ENCODE data around the gene ANKRD9.

Gene ANKRD9

DNA sequence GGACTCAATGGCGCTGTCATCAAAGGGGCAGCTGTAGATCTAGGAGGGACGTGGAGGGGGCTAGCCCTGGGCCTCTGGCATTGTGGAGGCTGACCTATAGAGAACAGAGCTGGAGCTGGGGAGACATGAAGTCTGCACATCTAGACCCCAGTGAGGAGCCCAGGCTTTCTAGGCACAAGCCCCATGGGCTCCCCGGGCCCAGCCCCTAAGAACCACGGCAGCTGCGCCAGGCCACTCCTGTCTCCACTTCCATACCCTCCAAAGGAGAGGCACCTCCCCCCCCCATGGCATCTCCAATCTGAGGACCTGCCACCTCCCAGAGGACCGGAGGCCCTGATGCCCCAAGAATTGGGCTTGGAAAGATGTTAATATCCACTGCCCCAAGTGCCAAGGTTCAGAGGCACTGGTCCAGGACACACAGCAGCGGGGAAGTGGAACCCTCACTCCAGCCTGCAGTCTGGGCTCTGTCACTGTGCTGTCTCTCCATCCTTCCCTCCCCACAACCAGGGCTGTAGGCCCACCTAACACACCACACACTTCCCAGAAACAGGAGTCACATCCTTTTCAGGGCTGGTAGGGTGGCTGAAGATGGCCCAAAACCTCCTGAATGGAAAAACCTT is 4.5 kb downstream of the ANKRD9 start:
- no peak overlapping the region for H3K4me3 ChIP-seq (ENCODE audit: low read depth, low read length)
- TF ChIP-seq, protein P1, sequence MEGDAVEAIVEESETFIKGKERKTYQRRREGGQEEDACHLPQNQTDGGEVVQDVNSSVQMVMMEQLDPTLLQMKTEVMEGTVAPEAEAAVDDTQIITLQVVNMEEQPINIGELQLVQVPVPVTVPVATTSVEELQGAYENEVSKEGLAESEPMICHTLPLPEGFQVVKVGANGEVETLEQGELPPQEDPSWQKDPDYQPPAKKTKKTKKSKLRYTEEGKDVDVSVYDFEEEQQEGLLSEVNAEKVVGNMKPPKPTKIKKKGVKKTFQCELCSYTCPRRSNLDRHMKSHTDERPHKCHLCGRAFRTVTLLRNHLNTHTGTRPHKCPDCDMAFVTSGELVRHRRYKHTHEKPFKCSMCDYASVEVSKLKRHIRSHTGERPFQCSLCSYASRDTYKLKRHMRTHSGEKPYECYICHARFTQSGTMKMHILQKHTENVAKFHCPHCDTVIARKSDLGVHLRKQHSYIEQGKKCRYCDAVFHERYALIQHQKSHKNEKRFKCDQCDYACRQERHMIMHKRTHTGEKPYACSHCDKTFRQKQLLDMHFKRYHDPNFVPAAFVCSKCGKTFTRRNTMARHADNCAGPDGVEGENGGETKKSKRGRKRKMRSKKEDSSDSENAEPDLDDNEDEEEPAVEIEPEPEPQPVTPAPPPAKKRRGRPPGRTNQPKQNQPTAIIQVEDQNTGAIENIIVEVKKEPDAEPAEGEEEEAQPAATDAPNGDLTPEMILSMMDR (IDR thresholded peaks at IDR 0.05; ENCODE audit: control insufficient read depth, extremely low read depth, insufficient read depth): no peak
- no peak for DNase-seq (ENCODE audit: low read depth)

DNA sequence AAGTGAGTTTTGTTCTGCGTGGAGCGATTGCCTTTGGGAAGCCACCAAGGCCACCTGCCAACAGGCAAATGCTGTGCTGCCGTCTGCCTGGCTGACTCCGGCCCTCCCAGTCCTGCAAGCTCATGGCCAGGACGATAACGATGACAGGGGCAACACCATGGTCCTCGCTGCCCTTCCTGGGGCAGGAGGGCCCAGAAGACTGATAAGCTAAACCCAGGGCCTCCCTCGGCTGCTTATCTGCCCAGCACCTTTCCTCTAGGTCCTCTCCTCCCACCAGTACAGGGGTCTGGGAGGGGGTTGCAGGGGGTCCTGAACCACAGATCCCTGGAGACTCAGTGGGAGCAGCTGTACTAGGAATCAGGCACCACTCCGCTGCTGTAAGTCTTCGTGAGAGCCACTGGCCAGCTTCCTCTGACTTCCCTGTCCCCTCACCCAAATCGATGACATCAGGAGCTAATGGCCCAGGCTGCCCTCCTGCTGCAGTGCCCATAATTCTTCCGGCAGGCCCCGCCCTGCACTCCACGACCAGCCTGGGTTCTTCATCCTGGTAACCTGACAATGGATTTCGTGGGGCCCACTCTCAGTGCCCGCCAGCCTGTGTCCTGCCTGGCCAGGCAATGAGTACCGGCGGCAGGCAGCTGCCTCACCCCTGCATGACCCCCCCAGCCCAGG is 5.1 kb downstream of the ANKRD9 start:
- H3K4me3 ChIP-seq (ENCODE audit: low read depth, low read length): no peak overlapping the region
- TF ChIP-seq, protein P1 (IDR thresholded peaks at IDR 0.05; ENCODE audit: control insufficient read depth, extremely low read depth, insufficient read depth): no peak
- no peak for DNase-seq (ENCODE audit: low read depth)

DNA sequence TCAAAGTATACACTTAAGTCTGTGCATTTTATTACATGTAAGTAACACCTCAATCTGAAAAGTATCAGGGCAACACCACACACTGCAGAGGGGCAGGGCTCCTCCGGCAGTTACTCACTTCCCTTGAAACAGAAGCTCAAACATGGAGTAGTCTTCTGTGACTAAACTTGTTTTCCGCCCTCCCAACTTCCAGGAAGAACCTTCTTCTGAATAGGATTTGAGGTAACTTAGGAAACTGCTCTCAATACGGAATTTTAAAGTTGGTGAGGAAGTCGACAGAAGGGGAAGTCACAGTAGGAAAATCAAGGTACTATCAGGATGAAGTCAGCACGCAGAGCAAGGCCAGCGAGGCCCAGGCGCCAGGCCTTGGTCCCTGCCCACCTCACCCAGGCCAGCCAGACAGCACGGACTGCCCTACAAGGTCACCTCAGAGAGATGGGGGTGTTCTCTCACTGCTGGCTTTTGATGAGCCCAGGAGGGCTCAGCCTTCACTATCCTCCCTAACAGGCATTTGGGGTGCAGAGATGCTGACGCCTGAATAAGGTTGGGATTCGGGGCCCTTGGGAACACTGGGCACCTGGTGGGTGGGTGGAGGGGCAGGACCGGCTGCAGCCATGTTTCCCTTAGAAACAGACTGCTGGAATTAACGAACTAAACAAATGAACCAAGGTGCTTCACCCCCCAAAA is 5.8 kb downstream of the ANKRD9 start:
- TF ChIP-seq, protein P1 (IDR thresholded peaks at IDR 0.05; ENCODE audit: control insufficient read depth, extremely low read depth, insufficient read depth): no peak
- H3K4me3 ChIP-seq (ENCODE audit: low read depth, low read length): no peak overlapping the region
- DNase-seq (ENCODE audit: low read depth): no peak

DNA sequence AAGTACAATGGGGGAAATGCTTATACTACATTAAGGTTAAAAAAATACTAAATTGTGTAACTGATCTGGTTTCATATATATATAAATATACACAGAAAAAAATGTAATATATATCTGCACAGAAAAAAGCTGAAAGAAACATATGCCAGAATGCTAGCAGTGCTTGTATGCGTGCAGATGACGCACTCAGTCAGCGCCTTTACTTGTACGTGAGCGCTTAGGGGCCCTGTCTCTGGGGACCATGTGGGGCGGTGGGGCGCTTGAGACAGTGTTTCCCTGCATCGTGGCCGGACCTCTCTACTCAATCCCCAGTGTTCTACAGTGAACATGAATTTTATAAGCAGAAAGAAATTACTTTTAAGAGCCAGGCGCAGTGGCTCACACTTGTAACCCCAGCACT is 7.0 kb downstream of the ANKRD9 start:
- TF ChIP-seq, protein P1 (IDR thresholded peaks at IDR 0.05; ENCODE audit: control insufficient read depth, extremely low read depth, insufficient read depth): no peak
- DNase-seq (ENCODE audit: low read depth): no peak
- H3K4me3 ChIP-seq (ENCODE audit: low read depth, low read length): no peak overlapping the region

DNA sequence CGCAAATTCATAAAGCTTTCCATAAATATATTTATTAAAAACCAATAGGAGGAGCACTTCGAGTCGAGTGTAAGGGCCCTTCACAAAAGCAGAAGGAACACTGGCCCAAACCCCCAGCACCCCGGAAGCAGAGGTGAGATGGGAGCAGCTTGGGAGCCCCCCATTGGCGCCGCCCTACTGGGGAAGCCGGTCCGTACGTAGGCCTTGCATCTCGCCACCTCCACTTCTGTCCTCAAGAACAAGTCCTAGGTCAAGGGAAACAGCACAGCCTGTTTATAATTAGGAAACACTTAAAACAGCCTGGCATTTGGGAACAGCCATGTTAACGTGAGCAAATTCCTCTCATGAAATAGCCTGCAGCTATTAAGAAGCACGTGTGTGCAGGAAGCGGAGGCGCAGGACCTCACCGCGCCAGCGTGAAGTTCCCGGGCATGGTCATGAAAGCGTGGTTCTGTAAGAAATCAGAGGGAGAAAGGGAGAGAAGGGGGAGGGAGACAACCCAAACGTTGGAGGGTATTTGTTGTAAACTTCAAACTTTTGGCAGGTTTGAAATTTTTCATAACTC is 7.7 kb downstream of the ANKRD9 start:
- DNase-seq (ENCODE audit: low read depth): no peak
- TF ChIP-seq, protein P1 (IDR thresholded peaks at IDR 0.05; ENCODE audit: control insufficient read depth, extremely low read depth, insufficient read depth): no peak
- no peak overlapping the region for H3K4me3 ChIP-seq (ENCODE audit: low read depth, low read length)

DNA sequence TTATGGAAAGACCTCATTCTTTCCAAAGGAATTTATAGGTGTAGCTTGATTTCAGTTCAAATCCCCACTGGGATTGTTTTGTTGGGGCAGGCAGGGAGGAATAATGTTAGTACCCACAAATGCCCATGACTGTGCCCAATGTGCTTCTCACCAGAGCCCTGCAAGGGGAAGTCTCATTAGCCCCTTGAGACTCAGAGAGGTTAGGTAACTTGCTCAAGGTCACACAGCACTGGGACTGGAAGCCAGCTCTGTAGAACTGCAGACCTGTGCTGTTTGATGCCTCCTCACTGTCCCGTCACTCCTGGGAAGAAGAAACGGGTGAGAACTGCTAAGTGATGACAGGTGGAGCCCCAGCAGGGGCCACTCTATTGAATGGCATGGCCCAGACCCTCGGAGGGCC is 8.9 kb downstream of the ANKRD9 start:
- TF ChIP-seq, protein P1 (IDR thresholded peaks at IDR 0.05; ENCODE audit: control insufficient read depth, extremely low read depth, insufficient read depth): no peak
- no peak overlapping the region for H3K4me3 ChIP-seq (ENCODE audit: low read depth, low read length)
- no peak for DNase-seq (ENCODE audit: low read depth)

Data from LNCaP clone FGC (cell line).